C1 segment of cervical spinal cord (tissue), 14 donors: ENCODE results near the gene MGAT4A.
"Not testable (repeated sequence)": the region's sequence is repeated elsewhere in the genome, so short reads cannot be mapped to it uniquely, and the experiment has no call there.

Experiments
- DNase-seq, 14 donors: peaks; one replicate each; lab custom pipeline; 2025; lab: John Stamatoyannopoulos, UW

The MGAT4A gene

GRCh38 chr2:98608116-98608961 is 122.6 kb downstream of the MGAT4A start, which contains the start of the genes COA5 and UNC50:
TSS of gene COA5 (minus strand) at chr2:98608512. CDS start at chr2:98608405, 107 bp downstream.
TSS of gene UNC50 (plus strand) at chr2:98608589. CDS start at chr2:98609760, 1,171 bp downstream.
- peak; percentile 42 to 93 (median 78) for DNase-seq

DNA sequence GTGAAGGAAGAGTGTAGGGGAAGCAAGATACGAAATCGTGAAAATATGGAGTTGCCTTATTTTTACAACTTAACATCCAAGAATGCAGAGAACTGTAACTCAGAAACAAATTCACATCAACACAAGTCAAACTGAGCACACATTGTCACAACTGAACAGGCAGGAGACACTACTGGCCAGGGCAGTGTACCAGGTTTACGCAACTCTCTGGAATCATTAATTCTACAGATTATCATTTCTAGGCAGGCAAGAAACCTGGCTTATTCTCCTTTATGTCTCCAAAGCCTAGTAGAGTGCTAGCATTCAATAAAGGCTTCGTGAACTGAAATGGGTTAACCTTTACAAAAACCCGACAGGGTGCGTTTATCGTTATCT is 123.2 kb downstream of the MGAT4A start:
- DNase-seq = no peak

DNA sequence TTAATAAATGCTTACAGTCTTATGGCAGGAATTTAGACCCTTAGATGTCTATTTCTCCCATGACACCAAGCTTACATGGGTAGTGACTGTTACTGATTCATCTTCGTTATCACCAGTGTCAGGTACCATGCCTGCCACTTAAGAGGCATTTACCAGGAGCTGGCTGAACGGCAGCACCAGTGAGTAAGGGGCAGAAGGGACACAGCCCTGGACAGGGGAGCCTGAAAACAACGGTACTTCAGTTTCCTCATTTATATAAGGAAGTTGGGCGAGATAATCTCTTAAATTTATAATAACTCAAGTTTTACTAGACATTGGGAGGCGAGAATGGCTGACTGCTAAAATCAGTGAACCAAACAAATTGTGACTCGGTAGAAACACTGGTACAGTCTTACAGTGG is 123.8 kb downstream of the MGAT4A start:
- no peak for DNase-seq

- DNase-seq = no peak
Measured at GRCh38 chr2:98606431-98606830, 124.5 kb downstream of the MGAT4A start.

DNA sequence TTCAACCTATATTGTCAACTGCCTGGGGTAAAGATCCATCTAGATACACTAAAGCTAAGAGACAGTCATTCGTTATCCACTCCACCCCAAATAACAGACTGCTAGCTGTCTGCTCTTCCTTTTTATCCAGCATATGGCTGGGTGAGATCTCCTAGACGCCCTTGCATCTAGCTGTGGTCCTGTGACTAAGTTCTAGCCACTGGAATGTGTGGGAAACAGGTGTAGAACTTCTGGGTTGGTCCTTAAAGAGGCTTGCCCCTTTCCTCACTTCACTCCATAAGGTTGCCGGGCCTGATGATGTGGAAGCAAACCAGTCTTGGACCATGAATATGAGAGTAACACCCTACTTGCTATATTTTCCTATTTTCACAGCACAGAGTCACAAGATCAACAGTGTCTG is 125.9 kb downstream of the MGAT4A start:
- DNase-seq = no peak

GRCh38 chr2:98604547-98604946 is 126.4 kb downstream of the MGAT4A start:
- no peak for DNase-seq

DNA sequence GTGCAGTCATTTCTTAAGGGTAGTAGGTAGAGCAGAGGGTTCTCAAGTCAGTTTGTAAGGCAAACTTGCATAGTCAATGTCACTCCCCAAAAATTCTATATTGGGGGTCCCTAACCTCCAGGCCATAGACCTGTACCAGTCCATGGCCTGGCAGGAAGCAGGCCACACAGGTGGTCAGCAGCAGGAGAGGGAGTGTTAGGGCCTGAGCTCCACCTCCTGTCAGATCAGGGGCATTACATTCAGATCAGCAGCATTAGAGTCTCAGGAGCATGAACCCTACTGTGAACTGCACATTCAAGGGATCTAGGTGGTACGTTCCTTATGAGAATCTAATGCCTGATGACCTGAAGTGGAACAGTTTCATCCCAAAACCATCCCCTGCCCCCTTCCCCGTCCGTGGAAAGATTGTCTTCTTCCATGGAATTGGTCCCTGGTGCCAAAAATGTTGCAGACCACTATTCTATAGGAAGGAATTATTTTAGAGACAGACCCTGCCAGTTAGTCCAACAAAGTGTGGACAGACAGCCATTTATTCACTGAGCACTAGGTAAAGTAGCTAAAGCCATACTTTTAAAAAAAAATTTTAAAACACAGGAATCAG is 129.3 kb downstream of the MGAT4A start:
- peak in 1 of 14 donors; percentile 11 for DNase-seq

DNA sequence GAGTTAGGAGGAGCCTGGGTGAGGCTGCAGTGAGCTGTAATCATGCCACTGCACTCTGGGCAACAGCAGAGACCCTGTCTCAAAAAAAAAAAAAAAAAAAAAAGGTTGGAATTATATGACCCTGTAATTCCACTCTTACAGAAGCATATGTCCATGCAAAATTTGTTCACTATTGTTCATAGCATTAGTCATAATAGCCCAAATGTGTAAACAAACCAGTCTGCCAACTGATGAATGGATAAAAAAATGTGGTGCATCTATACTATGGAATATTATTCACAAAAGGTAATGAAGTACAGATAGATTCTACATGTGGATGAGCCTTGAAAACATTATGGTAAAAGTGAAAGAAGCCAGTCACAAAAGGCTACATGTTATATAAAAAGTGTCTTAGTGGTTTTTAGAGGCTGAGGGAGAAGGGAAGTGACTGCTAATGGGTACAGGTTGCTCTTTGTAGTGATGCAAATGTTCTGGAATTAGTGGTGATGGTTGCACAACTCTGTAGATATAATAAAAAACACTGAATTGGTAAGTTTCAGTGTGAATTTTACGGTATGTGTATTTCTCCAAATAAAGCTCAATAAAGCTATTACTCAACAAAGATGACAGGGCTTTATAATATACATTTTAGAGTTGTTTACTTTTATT is 132.0 kb downstream of the MGAT4A start:
- DNase-seq = no peak

- not testable (repeated sequence) for DNase-seq
Measured at GRCh38 chr2:98594665-98595064, 136.3 kb downstream of the MGAT4A start.

DNA sequence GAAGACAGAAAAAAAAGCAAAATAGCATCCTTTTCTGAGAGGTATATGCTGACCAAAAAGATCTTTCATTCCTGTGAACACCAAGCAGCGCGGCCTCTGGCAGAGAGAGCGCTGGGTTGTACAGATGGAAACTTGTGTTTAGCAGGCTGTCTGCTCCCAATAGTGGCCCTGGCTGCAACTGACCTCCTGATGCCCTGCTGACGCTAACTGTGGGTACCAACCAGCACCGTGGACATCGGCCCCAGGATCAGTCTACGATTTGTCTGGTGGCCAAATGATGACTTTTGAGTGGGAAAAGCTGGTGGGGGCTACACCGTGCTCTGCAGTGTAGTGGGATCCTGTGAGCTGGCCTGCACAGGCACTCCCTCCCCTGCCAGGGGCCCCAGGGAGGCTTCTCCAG is 138.4 kb downstream of the MGAT4A start:
- DNase-seq = no peak

DNA sequence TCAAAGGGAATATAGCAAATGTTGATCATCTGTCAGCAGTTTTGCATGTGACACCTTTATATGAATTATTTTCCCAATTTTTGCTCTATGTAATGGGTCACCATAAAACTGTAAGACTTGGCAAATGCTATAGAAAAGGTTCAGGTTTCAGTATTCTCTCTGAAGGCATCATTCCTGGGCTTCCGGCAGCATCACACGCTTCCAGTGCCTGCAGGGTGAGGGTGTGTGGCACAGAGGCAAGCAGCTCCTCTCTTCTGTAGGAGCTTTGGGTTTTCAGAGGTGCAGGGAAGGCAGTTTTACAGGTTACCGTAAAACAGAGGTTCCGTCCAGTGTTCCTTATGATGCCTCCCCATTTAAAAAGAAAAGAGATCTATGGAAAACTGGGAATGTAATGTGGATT is 141.4 kb downstream of the MGAT4A start:
- DNase-seq = no peak

GRCh38 chr2:98588880-98589431 is 142.0 kb downstream of the MGAT4A start:
- DNase-seq = no peak

DNA sequence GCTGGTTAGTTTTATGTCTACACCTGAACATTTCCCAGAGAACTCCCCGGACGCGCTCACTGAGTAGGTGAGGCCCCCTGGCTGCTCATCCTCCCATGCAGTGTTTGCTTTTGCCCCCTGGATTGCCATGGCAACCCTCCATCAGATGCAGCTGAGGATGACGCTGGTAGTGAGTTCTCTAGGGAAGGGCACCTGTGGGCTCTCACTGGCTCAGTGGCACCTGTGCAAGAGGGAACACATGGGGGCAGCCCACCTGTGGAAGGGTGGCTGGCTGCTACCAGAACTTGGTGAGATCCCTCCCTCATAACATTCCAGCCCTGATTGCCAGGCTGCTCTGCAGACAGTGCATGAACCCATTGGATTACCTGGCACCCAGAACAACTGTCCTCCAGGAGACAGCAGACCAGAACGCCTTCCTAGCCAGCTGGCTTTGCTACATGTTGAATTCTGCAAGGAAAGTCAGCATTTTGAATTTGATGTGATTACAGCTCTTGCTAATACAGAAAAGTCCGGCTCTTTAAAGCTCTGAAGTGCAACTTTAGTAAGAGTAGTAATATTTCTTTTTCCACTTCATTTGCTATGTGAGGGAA is 144.3 kb downstream of the MGAT4A start:
- no peak for DNase-seq

DNA sequence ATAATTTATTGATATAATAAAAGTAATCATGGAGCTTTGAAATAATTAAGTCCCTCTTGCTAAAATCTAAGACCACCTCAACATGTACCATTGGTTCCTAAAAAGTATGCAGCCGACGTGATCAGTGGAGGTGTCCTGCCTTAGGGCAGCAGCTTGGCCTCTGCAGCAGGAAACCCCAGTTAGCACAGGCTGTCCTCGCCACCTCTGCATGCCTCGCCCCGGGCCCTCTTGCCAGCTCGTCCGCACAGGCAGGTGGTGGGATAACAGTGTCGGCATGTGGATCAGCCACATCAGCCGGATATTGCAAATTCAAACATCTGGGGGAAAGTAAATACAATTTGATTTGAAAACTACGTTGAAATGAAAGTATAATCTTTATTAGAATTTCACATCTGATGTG is 145.5 kb downstream of the MGAT4A start:
- no peak for DNase-seq

- DNase-seq = no peak
Measured at GRCh38 chr2:98583816-98584618, 146.9 kb downstream of the MGAT4A start.

DNA sequence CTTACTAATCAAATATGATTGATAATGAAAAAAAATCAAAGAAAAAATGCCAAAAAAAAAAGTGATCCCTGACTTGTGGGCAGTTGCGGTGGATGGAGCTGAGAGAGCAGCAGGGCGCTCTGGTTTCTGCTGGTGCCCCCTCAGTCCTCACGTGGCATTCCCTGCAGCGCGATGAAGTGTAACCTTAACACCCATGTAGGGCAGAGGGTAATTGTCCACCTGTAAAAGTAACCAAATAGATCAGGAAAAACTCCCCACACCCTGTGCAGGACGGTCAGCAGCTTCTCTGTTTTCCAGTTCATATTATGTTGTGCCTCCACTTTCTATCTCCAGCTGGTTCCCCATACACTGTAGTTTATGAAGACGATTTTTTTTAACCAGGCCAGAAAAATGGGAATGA is 147.7 kb downstream of the MGAT4A start:
- DNase-seq = no peak

- no peak for DNase-seq
Measured at GRCh38 chr2:98582523-98582922, 148.4 kb downstream of the MGAT4A start.

- DNase-seq = peak in 1 of 14 donors; percentile 61
Measured at GRCh38 chr2:98580656-98581284, 150.2 kb downstream of the MGAT4A start.

GRCh38 chr2:98579926-98580325 is 151.0 kb downstream of the MGAT4A start:
- DNase-seq = no peak

DNA sequence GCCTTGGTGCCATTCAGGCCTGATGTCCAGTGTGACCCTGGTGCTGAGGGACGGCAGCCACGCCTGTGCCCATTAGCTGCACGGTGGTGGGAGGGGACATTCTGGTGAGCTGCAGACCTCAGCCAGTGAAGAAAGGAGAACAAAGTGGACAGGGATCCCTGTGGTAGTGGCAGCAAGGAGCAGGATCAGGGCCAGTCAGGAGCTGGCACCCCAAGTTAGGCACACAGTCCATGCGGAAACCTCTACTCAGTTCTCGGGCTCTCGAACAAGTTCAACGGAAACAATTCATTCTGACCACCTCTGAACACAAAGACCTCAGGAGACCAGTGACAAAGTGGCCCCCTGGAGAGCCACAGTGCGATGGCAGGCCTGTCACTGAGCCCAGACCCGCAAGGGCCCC is 152.7 kb downstream of the MGAT4A start:
- no peak for DNase-seq

DNA sequence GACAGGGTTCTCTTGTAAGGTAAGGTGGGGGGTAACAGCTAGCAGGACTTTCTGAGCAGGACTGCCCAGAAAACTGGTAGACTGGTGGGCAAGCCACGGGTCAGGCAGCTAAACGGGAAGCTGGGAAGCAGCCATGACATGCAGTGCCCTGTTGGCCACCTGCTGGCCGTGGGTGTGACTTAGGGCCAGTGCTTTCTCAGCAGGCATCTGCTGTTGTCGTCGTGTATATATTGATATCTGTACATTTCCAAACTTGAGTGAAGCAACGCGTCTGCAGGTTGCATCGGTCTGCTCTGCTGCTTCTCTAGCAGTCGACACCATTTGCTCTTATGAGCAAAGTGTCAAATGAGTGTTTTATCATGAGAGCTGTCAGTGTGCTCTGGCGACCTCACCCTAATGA is 153.6 kb downstream of the MGAT4A start:
- no peak for DNase-seq
